GM12801 (cell line): ENCODE data around the gene TMEM255B.

Experiments
- CTCF ChIP-seq: IDR thresholded peaks from one replicate; pipeline ENCODE4 v1.5.1; 2011; ENCODE audit warnings: control low read depth; ENCODE audit not compliant: insufficient read length; ENCODE audit errors: extremely low read depth

TMEM255B gene

DNA sequence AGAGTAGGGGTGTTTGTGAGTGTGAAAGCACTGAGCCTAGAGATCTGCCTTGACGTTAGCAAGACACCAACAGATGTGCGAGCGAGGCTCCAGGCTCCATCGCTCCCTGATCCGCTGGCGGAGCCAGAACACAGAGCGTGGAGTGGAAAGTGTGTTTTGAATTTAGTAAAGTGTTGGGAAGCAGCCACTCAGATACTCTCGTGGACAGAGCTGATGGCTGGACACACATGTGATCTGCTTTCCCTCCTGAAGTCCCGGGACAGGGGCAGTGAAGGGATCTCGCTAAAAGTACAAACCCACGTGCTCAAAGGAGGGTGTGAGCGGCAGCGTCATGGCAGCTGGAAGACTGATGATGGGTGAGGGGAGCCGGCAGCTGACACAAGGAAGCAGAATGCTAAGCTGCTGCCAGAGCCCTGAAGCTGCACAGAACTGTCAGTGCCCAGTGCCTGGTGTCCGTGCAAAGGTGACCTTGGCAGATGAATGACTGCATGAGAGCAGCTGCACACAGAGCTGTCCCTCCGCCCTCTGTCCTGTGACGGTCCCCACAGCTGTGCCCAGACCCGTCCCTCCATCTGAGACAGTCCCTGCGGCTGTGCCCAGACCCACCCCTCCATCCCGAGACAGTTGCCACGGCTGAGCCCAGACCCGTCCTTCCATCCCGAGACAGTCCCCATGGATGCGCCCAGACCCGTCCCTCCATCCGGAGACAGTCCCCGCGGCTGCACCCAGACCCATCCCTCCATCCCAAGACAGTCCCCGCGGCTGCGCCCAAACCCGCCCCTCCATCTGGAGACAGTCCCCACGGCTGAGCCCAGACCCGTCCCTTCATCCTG is 29.6 kb upstream of the TMEM255B start:
- no peak for TF ChIP-seq CTCF

- TF ChIP-seq CTCF: no peak
Measured at GRCh38 chr13:113730258-113730691, 28.8 kb upstream of the TMEM255B start.

DNA sequence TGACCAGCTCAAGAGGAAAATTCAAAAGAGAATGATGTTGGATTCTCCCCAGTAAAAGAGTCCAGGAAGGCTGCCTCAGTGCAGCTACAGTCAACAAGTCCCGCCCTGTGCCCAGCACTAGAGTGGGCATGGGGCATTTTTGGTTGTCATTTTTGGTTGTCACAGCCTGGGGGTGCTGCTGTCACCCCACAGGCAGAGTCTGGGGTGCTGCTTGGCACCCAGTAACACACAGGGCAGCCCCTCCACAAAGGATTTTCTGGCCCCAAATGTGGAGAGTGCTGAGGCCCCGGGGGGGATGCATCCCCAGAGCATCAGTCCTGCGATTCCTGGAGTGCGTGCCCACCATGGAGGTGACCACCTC is 28.2 kb upstream of the TMEM255B start:
- no peak for TF ChIP-seq CTCF

DNA sequence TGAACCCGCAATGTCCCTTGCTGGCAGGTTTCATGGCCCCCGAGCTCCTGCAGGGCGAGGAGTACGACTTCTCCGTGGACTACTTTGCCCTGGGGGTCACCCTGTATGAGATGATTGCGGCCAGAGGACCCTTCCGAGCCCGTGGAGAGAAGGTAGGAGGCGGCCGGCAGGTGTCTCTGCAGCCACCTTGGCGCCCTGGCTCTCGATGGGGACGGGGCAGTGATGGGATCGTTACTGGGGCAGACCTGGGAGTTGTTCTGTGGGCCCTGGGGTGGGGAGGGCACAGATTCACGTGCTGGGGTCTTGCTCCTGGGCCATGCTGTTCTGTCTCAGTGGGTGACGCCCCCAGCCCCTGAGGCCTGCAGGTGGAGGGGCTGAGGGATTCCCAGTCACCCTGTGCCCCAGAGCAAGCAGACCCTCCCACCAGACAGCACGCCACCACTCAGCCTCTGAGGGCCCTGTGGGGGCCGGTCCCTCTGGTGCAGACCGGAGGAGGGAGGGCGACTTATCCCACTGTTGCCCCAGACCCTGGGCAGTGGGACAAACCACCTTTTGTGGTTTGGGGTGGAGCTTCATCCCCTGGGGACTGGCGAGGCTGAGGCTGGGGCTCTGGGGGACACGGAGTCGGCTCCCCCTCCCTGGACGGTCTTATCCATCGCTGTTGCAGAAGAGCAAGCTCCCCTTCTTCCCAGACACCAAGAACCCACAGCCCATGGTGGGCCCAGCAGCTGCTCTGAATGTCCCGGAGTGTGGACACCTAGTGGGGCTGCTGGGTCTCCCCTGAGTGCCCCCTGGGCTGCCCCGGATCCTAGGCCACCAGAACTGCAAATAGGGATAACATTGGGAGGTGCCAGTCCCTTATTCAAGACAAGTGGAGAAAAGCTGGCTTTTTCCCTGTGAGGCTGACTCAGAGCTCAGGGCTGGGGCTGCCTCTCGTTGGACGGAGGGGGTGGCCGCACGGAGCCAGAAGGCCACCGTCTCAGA is 27.5 kb upstream of the TMEM255B start:
- no peak for TF ChIP-seq CTCF

DNA sequence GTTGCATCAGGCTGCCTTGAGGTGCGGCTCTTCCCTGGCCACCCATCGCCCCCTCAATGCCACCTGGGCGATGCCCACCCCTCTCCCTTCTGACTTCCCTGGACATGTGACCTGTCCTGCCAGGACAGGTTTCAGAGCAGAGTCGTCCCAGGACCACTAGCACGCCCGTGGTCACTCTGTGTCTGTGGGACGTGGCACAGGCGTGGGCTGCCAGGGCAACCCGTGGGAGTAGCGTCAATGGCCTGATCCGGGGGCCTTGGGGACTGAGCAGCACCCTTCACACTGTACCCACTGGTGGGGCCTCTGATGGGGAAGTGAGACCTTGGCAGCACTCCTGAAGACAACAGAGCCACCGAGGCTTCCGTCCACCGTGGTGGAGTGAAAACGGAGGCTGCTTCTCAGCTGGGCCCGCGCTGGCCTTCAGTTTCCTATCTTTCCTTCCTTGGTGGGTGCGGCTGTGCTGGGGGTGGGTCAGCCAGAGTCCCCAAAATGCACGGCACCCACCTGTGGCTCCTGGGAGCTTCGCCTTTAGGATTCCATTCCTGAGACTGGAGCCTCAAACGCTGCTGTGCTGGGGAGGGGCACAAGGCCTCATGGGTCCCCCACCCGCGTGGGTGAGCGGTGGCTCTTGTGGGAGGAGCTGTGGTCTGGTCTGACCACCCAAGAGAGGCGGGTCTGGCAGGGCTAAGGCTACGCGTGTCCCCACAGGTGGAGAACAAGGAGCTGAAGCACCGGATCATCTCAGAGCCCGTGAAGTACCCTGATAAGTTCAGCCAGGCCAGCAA is 26.7 kb upstream of the TMEM255B start:
- no peak for TF ChIP-seq CTCF

GRCh38 chr13:113732961-113733950 is 25.8 kb upstream of the TMEM255B start:
- TF ChIP-seq CTCF: no peak
